ES-I3 (cell line): ENCODE data around the gene SLC6A4.
"Not testable (repeated sequence)": the region's sequence is repeated elsewhere in the genome, so short reads cannot be mapped to it uniquely, and the experiment has no call there.

Experiments used
- H3K36me3 ChIP-seq: 2 replicates; pipeline ENCODE4 v1.6.1; 2013; ENCODE audit warnings: mild to moderate bottlenecking, low read length, control low read depth, moderate library complexity; ENCODE audit not compliant: insufficient read depth
- H3K4me1 ChIP-seq: 2 replicates; pipeline ENCODE4 v1.6.1; 2013; ENCODE audit warnings: mild to moderate bottlenecking, control low read depth, low read length; ENCODE audit not compliant: insufficient read depth
- H3K9ac ChIP-seq: 2 replicates; pipeline ENCODE4 v1.6.1; 2013; ENCODE audit warnings: low read depth, mild to moderate bottlenecking, low read length, moderate library complexity
- H3K9me3 ChIP-seq: 2 replicates; pipeline ENCODE4 v1.6.1; 2013; ENCODE audit warnings: mild to moderate bottlenecking, low read length, moderate library complexity; ENCODE audit not compliant: control insufficient read depth, insufficient read depth

Gene SLC6A4

GRCh38 chr17:30220414-30220813 lies 15.1 kb downstream of the SLC6A4 start:
- Histone ChIP-seq H3K9ac (no peak overlapping the region), H3K36me3 (no peaks in the 10 kb centered on the region), H3K4me1 (peaks cover 8% of the 10 kb centered on the region; the same call in 1 of the 2 replicates), H3K9me3 (no peaks in the 10 kb centered on the region)

DNA sequence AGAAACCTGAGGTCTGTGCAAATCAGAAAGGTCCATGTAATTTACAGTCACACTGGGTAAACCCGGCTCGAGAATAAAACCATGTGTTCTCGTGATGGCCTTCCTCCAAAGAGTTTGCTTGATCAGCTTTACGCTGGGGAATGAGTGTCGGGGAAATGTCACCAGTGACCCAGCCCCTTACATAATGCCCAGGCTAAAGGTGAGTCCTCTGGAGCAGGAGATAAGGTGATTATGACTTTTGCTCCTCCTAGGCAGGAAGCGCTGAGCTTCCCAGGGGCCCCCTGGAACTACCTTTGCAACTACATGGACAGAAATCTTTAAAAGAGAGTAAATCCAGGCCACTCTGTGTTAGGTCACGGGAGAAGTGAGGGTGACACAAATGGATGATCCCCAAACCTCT lies 15.7 kb downstream of the SLC6A4 start:
- Histone ChIP-seq H3K9ac (no peak overlapping the region), H3K4me1 (peaks cover 8% of the 10 kb centered on the region; the same call in 1 of the 2 replicates)

GRCh38 chr17:30219315-30219714 lies 16.2 kb downstream of the SLC6A4 start:
- H3K36me3 ChIP-seq: no peaks in the 10 kb centered on the region
- H3K9ac ChIP-seq: no peak overlapping the region
- H3K4me1 ChIP-seq: peaks cover 5% of the 10 kb centered on the region; the same call in 1 of the 2 replicates
- no peaks in the 10 kb centered on the region for H3K9me3 ChIP-seq

More for the DNA sequence above, 15.7 kb downstream of the SLC6A4 start:
- Histone ChIP-seq H3K36me3 (no peaks in the 10 kb centered on the region), H3K9me3 (no peaks in the 10 kb centered on the region)

- Histone ChIP-seq H3K9ac (no peak overlapping the region), H3K4me1 (peaks cover 5% of the 10 kb centered on the region; the same call in 1 of the 2 replicates), H3K36me3 (no peaks in the 10 kb centered on the region)
These were observed 16.7 kb downstream of the SLC6A4 start for GRCh38 chr17:30218799-30219198.

DNA sequence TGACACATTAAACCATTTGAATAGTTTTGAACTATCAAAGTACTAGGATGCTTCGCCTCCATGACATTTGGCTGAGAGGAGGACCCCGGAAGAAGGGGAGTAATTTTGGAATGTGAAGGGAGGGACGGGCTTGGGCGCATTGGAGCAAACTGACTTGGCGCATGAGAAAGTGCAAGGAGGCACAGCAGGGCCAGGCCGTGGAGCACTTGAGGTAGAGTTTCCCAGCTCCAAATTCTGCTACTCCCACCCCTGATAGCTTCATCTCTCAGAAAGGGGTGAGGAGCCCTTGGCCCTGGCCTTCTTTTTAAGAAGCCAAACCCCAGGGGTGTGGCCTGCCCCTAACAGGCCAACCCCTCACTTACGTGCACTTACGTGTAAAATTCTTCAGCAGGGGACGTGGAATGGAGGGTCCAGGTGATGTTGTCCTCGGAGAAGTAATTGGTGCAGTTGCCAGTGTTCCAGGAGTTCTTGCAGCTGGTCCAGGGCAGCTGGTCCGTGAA lies 17.7 kb downstream of the SLC6A4 start:
- no peak overlapping the region for H3K9ac ChIP-seq
- H3K36me3 ChIP-seq: no peaks in the 10 kb centered on the region
- H3K9me3 ChIP-seq: no peaks in the 10 kb centered on the region
- peaks cover 5% of the 10 kb centered on the region; the same call in 1 of the 2 replicates for H3K4me1 ChIP-seq

More at GRCh38 chr17:30218799-30219198, 16.7 kb downstream of the SLC6A4 start:
- H3K9me3 ChIP-seq: no peaks in the 10 kb centered on the region

DNA sequence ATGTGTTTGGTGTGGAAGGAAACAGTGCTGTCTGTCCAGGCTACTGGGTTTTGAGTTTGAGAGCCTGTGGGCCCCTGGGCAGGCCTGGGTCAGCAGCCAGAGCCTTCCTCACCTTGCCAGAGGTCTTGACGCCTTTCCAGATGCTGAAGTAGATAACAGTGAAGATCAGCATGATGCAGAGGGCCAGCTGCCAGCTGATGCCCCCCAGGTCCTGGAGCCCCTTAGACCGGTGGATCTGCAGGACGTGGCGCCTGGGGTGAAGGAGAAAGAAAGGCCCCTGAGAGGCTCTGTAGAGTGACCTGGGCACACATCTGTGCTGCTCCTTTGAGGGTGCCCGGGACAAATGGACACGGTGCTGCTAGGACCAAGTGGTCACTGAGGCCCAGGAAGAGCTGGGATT lies 18.4 kb downstream of the SLC6A4 start:
- Histone ChIP-seq H3K9me3 (no peaks in the 10 kb centered on the region), H3K4me1 (peaks cover 5% of the 10 kb centered on the region; the same call in 1 of the 2 replicates), H3K36me3 (no peaks in the 10 kb centered on the region), H3K9ac (no peak overlapping the region)

- Histone ChIP-seq H3K4me1 (no peaks in the 10 kb centered on the region), H3K36me3 (no peaks in the 10 kb centered on the region), H3K9me3 (no peaks in the 10 kb centered on the region), H3K9ac (no peak overlapping the region)
These were observed 22.7 kb downstream of the SLC6A4 start for GRCh38 chr17:30212750-30213149.

- Histone ChIP-seq H3K9me3 (no peaks in the 10 kb centered on the region), H3K36me3 (no peaks in the 10 kb centered on the region), H3K4me1 (no peaks in the 10 kb centered on the region), H3K9ac (no peak overlapping the region)
These were observed 24.1 kb downstream of the SLC6A4 start for GRCh38 chr17:30211371-30211770.

DNA sequence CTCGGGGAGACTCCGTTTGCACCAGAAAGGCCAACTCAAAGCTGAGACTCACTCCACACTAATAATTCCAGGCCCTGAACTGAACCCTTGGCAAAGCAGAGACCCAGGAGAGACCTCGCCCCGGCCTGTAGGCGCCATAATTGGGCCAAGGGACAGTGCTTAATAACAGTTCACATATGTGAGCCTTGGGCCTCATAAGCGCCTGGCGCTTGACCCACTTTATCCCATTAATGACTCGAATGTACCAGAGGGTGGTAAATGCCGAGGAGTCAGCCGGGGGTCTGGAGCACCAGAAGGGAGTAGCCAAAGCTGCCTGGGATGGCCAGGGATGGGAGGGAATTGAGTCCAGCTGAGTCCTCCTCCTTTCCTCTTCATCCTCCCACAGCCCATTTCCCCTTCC lies 24.6 kb downstream of the SLC6A4 start:
- Histone ChIP-seq H3K9ac (no peak overlapping the region), H3K9me3 (no peaks in the 10 kb centered on the region), H3K36me3 (no peaks in the 10 kb centered on the region), H3K4me1 (no peaks in the 10 kb centered on the region)

DNA sequence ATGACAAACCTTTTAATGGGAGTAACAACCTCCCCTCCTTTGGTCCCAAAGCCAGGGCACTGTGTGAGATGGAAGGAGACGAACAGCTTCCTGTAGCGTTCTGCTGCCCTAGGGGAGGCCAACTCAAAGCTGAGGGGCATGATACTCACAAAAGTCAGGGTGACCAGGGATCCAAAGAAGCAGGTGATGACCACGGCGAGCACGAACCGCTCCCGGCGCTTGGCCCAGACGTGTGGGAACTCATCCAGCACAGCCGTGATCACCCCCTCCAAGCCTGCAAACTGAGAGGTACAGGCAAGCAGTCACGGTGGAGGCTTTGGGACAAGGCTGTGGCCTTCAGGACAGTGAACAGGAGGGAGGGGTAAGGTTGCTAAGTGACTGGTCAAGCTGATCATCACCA lies 25.1 kb downstream of the SLC6A4 start:
- Histone ChIP-seq H3K9ac (no peak overlapping the region), H3K4me1 (no peaks in the 10 kb centered on the region), H3K9me3 (no peaks in the 10 kb centered on the region), H3K36me3 (no peaks in the 10 kb centered on the region)

DNA sequence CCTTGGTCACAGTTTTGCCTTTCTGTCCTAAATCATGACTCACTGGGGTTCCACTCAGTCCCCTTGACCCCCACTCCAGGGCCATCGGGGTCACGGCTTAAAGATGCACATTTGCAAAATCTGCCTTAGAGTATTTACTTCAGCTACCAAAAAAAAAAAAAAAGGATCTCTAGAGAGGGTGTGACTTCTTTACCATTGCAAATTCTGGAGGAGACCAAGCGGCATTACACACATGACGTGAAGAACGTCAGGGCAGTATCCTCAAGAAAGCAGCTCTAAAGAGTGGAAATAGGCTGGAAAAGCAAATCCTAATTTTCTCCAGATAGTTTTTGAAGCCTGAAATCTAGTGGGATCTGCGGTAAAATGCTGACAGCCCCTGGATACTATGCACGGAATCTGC lies 25.6 kb downstream of the SLC6A4 start:
- no peak overlapping the region for H3K9ac ChIP-seq
- H3K4me1 ChIP-seq: no peaks in the 10 kb centered on the region
- no peaks in the 10 kb centered on the region for H3K36me3 ChIP-seq
- H3K9me3 ChIP-seq: no peaks in the 10 kb centered on the region

DNA sequence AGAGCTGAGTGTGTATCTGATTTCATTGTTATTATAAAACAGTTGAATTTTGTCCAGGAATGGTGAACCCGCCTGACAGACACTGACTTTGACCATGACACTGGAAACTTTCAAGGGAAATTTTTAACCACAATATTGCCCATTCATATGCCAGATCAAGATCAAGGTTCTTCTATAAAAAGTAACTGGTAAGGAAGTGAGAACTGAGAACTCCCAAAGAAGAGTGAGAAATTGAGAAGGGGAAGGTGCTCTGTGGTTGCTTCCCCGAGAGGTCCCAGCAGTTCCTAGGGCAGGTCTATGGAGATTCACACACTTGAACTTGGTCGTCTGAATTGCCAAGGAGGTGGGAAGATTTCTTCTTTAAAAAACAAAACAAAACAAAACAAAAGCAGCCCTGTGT lies 27.3 kb downstream of the SLC6A4 start:
- no peaks in the 10 kb centered on the region for H3K36me3 ChIP-seq
- no peaks in the 10 kb centered on the region for H3K4me1 ChIP-seq
- no peaks in the 10 kb centered on the region for H3K9me3 ChIP-seq
- no peak overlapping the region for H3K9ac ChIP-seq

DNA sequence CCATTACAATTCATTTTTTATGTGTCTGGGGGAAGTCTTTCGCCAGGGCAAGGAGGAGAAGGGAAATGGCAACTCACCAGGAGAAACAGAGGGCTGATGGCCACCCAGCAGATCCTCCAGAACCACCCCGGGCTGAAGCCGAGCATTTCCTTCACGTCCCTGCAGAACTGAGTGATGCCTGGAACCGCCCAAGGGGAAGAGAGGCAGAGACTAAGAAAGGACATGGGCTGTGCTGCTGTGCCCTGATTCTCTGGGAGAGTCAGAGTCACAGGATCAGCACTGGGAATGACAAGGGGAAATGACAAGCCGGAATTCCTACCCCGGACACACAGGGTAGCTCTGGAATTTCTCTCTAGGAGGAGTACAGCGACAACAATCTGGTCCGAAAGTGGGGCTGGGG lies 27.8 kb downstream of the SLC6A4 start:
- Histone ChIP-seq H3K9ac (no peak overlapping the region), H3K36me3 (no peaks in the 10 kb centered on the region), H3K9me3 (no peaks in the 10 kb centered on the region), H3K4me1 (no peaks in the 10 kb centered on the region)

DNA sequence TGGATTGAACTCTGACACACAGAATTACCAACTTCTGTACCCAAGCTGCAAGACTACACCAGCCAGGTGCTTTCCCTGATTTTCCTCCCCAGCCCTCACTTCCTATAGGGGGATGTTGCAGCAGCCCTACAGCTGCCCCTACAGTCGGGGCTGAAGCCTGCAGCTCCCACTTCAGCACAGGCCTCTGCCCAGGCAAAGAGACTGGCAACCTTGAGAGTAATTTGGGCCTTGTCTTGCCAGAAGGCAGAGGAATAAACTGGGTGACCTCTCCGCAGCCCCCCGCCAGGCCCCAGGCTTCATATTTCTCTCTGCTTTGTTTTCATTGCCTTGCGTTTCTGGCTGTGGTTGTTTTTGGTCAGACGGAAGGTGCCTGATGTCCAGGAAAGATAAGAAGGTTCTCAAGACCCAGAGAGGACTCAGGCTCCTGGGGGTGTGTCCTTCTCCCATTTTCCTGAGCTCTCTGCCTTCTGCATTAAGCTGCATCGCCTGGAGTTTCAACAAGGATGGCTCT lies 32.0 kb downstream of the SLC6A4 start:
- H3K36me3 ChIP-seq: no peaks in the 10 kb centered on the region
- H3K4me1 ChIP-seq: no peaks in the 10 kb centered on the region
- H3K9ac ChIP-seq: no peak overlapping the region
- no peaks in the 10 kb centered on the region for H3K9me3 ChIP-seq

- not testable (repeated sequence) for H3K36me3 ChIP-seq, H3K9ac ChIP-seq, H3K9me3 ChIP-seq, H3K4me1 ChIP-seq
These were observed 34.8 kb downstream of the SLC6A4 start for GRCh38 chr17:30200656-30201055.

DNA sequence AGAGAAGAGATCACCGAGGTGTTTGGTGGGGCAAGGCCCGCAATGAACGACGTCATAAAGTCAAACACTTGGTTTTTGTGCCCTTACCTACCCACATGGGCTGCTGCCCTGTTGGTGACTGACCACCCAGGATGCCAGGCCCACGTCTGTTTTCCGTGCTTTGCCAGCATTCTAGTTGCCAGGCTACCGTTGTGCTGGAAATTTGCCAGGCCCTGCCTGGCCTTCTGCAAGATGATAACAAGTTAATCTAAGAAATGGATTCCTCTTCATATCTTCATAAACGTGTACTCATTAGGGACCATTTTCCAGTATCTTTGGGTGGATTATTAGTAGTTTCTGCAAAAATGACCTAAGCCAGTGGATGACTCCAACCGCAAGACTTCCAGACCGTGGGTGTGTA lies 35.4 kb downstream of the SLC6A4 start:
- Histone ChIP-seq H3K9me3 (no peaks in the 10 kb centered on the region), H3K4me1 (no peaks in the 10 kb centered on the region), H3K36me3 (no peaks in the 10 kb centered on the region), H3K9ac (no peak overlapping the region)
